ENCODE measurements around the gene COL4A1. TPM values are rescaled to one million over a fixed set of nuclear protein-coding genes. Genes with fewer than 3 reads are reported as not detected.
A peak's percentile ranks its signal among the peaks of the same experiment; 100 is the strongest.

The COL4A1 gene
- polyA plus RNA-seq, 1 of the 3 experiments (the other 2 are of a cell fraction), result 30.3 TPM

- TF ChIP-seq FOXJ3 (CRISPR knock-in tag; IDR thresholded peaks at IDR 0.05) (no peak), RAD21 (IDR thresholded peaks at IDR 0.05; ENCODE audit: low read length) (no peak), NFIC (IDR thresholded peaks at IDR 0.05; ENCODE audit: borderline replicate concordance) (no peak), EP300 (IDR thresholded peaks at IDR 0.05; ENCODE audit: borderline replicate concordance in 1 of 2, low read depth in 1 of 2, low read length in 1 of 2) (no peak), GABPA (IDR thresholded peaks at IDR 0.05; ENCODE audit: low read depth) (no peak), RXRA (IDR thresholded peaks at IDR 0.05; ENCODE audit: borderline replicate concordance, low read depth) (no peak)
- TF ChIP-seq, protein P1, sequence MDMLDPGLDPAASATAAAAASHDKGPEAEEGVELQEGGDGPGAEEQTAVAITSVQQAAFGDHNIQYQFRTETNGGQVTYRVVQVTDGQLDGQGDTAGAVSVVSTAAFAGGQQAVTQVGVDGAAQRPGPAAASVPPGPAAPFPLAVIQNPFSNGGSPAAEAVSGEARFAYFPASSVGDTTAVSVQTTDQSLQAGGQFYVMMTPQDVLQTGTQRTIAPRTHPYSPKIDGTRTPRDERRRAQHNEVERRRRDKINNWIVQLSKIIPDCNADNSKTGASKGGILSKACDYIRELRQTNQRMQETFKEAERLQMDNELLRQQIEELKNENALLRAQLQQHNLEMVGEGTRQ (IDR thresholded peaks at IDR 0.05; ENCODE audit: borderline replicate concordance, low read depth, low read length), result no peak
- TF ChIP-seq, protein P2, sequence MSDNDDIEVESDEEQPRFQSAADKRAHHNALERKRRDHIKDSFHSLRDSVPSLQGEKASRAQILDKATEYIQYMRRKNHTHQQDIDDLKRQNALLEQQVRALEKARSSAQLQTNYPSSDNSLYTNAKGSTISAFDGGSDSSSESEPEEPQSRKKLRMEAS (IDR thresholded peaks at IDR 0.05; ENCODE audit: low read depth), result no peak
These were observed 42.3 kb upstream of the COL4A1 start (continued) for GRCh38 chr13:110349239-110349638.

GRCh38 chr13:110348309-110349105, 41.5 kb upstream of the COL4A1 start:
- DNase-seq, result no peak
- ChIA-PET POLR2A (no interaction called here), CTCF (interaction anchor here (1.2 kb wide), 1 partner anchor 101 kb away, joined by 3 read pairs; no protein-coding TSS in a partner anchor)
- Histone ChIP-seq H3K9me2 (no peaks in the 10 kb centered on the region), H3K27ac (ENCODE audit: low read depth in 2 of 2, low read length in 1 of 2) (peak overlapping the region in 1 of 2 experiments; percentile 88; a peak in 2 of 4 replicates), H3F3A (replicated peaks; ENCODE audit: insufficient read depth) (peaks cover 44% of the 10 kb centered on the region), H3K4me1 (ENCODE audit: control insufficient read depth in 1 of 2, insufficient read depth in 2 of 2, low read depth in 1 of 2, low read length in 1 of 2) (peaks cover 8 to 30% of the 10 kb centered on the region in 2 experiments; a peak in 2 of 4 replicates), H3K9me3 (no peaks in the 10 kb centered on the region), H3K79me2 (ENCODE audit: insufficient read depth) (peaks cover 83% of the 10 kb centered on the region), H2AFZ (ENCODE audit: low read depth) (no peak overlapping the region), H3K4me2 (peak overlapping the region; percentile 62), H3K4me3 (ENCODE audit: low read depth in 2 of 2, low read length in 1 of 2) (no peak overlapping the region), H4K20me1 (ENCODE audit: insufficient read depth) (no peaks in the 10 kb centered on the region), H3K9ac (peak overlapping the region; percentile 15; the same call in 1 of the 2 replicates), H3K36me3 (replicated peaks in 1 of 2; ENCODE audit: control insufficient read depth in 1 of 2, insufficient read depth in 2 of 2, low read length in 1 of 2) (peaks cover 0 to 20% of the 10 kb centered on the region in 2 experiments), H3K27me3 (ENCODE audit: insufficient read depth) (no peaks in the 10 kb centered on the region)
- 92% methylated on average over 8 of the region's 8 CpGs for WGBS (ENCODE audit: low lambda C conversion rate)
- no peak for TF ChIP-seq RCOR1 (IDR thresholded peaks at IDR 0.05; ENCODE audit: low read length)
- no peak for TF ChIP-seq ZBTB33 (IDR thresholded peaks at IDR 0.05; ENCODE audit: borderline replicate concordance, low read depth)
- no peak for TF ChIP-seq JUND (IDR thresholded peaks at IDR 0.05)
- TF ChIP-seq CTCF (IDR thresholded peaks at IDR 0.05), result no peak
